RWPE1 (cell line): Measurements from ENCODE around the gene MEGF6.
A peak's percentile ranks its signal among the peaks of the same experiment; 100 is the strongest.

Experiments
- CTCF ChIA-PET: fragments of 350-600 bp; sonication (Branson Sonifier 250); formaldehyde crosslinking; extraction: SDS; loops from one replicate; lab custom pipeline; 2021; lab: Yijun Ruan, JAX
- POLR2A ChIA-PET: fragments of 400-600 bp; formaldehyde crosslinking; extraction: SDS; loops from one replicate; lab custom pipeline; 2020; ENCODE audit warnings: antibody characterized with exemption; ENCODE audit not compliant: low non-redundant PET; lab: Yijun Ruan, JAX
- DNase-seq: peaks from one replicate; pipeline ENCODE4 v3.0.0; 2012; ENCODE audit warnings: low spot score
- H3K27ac ChIP-seq: fragments of 450-650 bp; 2 replicates; pipeline ENCODE4 v1.5.1; 2017
- TF ChIP-seq, protein P1 (sequence below): fragments of 450-650 bp; conservative IDR thresholded peaks from 2 replicates; pipeline ENCODE4 v1.5.1; 2017; ENCODE audit warnings: low read depth, mild to moderate bottlenecking

The MEGF6 gene

DNA sequence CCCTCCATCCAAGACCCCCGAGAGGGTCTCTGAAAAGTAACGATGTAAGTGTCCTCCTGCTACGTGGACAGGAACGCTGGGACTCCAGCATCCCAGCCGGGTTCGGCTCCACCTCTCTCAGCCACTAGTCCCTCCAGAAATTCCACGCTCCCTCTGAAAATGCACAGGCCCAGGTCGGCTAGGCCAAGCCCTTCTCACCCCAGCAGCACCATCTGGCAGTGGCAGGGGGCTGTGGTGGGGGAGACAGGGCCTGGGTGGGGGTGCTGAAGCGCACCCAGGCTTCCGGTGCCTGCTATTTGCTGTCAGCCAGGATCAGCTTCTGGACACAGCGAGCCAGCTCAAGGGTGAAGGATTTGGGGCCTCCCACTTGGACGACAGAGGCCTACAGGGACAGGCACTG, 83.5 kb downstream of the MEGF6 start:
- DNase-seq, result no peak
- CTCF ChIA-PET, result no interaction called here
- POLR2A ChIA-PET, result no interaction called here
- TF ChIP-seq, protein P1, sequence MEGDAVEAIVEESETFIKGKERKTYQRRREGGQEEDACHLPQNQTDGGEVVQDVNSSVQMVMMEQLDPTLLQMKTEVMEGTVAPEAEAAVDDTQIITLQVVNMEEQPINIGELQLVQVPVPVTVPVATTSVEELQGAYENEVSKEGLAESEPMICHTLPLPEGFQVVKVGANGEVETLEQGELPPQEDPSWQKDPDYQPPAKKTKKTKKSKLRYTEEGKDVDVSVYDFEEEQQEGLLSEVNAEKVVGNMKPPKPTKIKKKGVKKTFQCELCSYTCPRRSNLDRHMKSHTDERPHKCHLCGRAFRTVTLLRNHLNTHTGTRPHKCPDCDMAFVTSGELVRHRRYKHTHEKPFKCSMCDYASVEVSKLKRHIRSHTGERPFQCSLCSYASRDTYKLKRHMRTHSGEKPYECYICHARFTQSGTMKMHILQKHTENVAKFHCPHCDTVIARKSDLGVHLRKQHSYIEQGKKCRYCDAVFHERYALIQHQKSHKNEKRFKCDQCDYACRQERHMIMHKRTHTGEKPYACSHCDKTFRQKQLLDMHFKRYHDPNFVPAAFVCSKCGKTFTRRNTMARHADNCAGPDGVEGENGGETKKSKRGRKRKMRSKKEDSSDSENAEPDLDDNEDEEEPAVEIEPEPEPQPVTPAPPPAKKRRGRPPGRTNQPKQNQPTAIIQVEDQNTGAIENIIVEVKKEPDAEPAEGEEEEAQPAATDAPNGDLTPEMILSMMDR, result no peak
- 0 out of 2 replicates have a peak overlapping the region, but pooled peaks have one; percentile 4 for H3K27ac ChIP-seq

DNA sequence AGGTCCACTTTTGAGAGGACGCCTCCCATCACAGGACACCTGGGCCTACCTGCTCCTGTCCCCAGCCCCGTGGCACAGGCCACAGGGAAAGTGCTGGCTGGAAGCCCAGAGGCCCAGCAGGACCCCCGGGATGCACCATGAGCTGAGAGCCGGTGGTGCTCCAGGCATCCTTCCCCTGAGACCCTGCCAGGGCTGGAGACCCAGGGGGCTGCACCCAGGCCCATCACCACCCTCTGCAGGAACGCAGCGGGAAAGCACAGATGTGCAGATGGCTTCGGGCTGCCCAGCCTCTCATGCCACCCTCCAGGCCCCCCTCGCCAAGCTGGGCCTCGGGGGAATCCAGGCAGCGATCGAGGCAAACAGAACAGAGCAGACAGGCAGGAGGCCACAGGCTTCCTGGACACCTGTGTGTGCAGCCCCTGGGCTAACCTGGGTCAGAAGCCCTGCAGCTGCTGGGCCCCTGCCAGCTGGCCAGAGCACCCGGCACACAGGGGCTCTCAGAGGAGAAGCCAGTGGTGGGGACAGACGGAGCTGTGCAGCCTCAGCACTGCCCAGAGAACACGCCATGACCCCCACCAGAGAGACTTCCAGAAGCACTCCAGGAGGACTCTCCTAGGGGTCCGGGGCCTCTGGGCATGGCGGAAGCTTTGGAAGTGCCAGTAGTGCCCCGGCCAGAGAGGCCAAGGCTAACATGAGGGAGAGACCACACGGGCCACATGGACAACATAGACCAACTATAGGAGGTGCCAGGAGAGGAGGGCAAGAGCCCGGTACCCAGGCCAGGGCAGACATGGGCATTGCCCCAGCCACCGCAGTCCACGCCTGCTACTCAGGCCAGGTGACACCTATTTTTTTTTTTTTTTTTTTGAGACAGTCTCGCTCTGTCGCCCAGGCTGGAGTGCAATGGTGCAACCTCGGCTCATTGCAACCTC, 85.5 kb downstream of the MEGF6 start:
- peak overlapping the region; percentile 8; the same call in 1 of the 2 replicates for H3K27ac ChIP-seq
- ChIA-PET CTCF (interaction anchor here (0.6 to 0.7 kb wide), 2 partner anchors 107 to 201 kb away, joined by 4 read pairs; no protein-coding TSS in a partner anchor), POLR2A (no interaction called here)
- TF ChIP-seq, protein P1, result no peak
- DNase-seq, result no peak

DNA sequence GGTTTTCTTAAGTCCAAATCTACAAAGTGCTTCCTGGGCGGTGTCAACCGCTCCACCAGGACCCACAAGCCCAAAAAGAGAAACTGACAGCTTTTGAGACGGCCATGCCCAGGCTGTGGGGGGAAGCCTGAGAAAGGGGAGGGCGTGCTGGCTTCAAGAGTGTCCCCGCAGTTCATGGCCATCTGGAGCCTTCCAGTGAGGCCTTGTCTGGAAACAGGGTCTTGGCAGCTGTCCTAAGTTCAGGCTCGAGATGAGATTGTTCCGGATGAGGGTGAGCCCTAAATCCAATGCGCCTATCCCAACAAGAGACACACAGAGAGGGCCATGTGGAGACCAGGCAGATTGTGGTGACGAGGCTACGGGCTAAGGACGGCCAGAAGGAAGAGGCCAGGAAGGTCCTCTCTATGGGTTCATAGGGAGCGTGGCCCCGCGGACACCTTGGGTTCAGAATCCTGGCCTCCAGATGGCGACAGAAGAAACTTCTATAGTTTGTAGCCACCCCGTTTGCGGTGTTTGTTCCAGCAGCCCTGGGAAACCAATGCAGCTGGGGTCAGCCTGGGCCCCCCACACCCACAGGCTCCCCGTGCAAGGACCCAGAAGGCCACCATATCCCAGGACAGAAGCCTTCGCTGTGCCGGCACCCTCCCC, 86.6 kb downstream of the MEGF6 start:
- ChIA-PET POLR2A (no interaction called here), CTCF (interaction anchor here (0.6 kb wide), 2 partner anchors 17 to 202 kb away, joined by 3 to 4 read pairs; no protein-coding TSS in a partner anchor)
- peak overlapping the region; percentile 8; the same call in 1 of the 2 replicates for H3K27ac ChIP-seq

DNA sequence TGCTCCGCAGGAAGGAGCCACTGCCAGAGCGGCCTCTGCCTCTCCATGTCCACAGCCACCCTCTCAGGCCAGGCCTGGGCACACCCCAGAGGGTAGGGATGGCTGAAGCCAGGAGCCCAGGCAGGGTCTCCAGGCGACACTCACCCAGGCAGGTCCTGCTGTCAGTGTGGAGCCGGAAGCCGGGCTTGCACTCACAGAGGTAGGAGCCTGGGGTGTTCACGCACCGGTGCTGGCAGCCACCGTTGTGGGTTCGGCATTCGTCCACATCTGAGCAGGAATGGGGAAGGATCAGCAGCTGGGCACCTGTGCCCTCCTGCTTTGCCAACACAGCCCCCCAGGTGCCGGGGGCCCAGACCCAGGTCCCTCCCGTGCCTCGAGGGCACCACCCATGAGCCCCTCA, 87.3 kb downstream of the MEGF6 start:
- DNase-seq, result no peak
- ChIA-PET CTCF (interaction anchor here (0.6 kb wide), 1 partner anchor 17 kb away, joined by 3 read pairs; no protein-coding TSS in a partner anchor), POLR2A (no interaction called here)
- H3K27ac ChIP-seq, result peak overlapping the region; percentile 8; the same call in 1 of the 2 replicates
- TF ChIP-seq, protein P1, result no peak

More for the DNA sequence above, 86.6 kb downstream of the MEGF6 start:
- no peak for DNase-seq
- TF ChIP-seq, protein P1, result no peak

DNA sequence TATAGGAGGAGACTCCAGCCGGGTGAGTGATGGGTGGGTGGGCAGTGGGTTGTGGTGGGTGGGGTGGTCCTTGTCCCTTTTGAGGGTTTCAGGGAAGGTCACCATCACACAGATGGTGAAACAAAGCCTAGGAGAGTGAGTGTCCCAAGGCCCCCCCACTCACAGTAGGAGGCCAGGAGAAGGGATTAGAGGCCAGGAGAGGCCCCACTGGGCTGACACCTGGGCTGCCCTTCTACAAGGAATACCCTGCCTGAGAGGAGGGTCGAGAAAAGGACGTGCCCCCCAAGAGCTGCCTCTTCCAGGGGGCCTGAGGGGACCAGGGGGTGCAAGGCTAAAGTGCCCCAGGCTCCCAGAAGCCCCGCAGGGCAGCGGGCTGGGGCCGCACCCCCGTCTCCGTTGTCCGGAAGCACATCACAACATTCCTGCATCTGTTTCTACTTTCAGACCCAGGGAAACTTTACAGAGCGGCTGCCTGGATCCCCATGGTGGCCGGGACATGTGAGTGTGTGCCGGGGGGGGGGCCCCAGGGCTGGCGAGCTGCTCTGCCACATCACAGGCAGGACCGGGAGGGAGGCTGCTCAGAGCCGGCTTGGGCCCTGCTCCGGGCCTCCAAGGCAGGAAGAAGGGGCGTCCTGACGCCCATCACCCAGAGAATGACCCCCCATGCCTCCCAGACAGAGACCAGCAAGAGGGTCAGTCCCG, 88.6 kb downstream of the MEGF6 start:
- DNase-seq, result no peak
- ChIA-PET POLR2A (no interaction called here), CTCF (no interaction called here)
- TF ChIP-seq, protein P1, result no peak
- H3K27ac ChIP-seq, result no peak overlapping the region

DNA sequence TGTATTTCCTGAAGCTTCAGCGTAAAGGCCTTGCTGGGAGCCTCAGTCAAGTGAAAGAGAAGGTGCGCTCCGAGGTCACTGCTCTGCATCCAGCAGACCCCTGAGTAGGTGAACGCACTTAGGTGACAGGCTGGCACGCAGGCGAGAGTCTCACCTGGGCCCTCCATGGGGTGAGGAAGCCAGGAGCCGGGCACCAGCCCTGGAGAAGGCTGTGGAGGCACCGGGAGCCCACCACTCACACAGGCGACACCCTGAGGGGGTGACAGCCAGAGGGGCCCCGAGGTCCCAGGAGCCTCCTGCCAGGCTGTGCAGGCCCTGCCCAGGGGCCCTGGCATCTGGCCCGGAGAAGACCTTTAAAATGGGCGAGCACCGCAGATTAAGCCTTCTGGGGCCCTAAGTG, 89.2 kb downstream of the MEGF6 start:
- ChIA-PET CTCF (no interaction called here), POLR2A (no interaction called here)
- no peak for DNase-seq
- TF ChIP-seq, protein P1, result no peak
- 0 out of 2 replicates have a peak overlapping the region, but pooled peaks have one; percentile 19 for H3K27ac ChIP-seq
